ENCODE data around the gene APEH.

Gene APEH

GRCh38 chr3:49732597-49732996 lies 58.4 kb downstream of the APEH start:
- no peak for TF ChIP-seq ZFHX2 (tag by site-specific recombination; conservative IDR thresholded peaks at IDR 0.05)
- no peak for TF ChIP-seq IKZF3 (tag by site-specific recombination; IDR thresholded peaks at IDR 0.05)
- TF ChIP-seq ZIC2 (tag by site-specific recombination; IDR thresholded peaks at IDR 0.05), result no peak
- TF ChIP-seq ZNF560 (tag by site-specific recombination; IDR thresholded peaks at IDR 0.05; ENCODE audit: borderline replicate concordance), result no peak
- no peak for TF ChIP-seq ZNF704 (tag by site-specific recombination; IDR thresholded peaks at IDR 0.05)
- TF ChIP-seq ZNF169 (tag by site-specific recombination; IDR thresholded peaks at IDR 0.05), result no peak
- ChIA-PET POLR2A (interaction anchor here (0.6 to 1.0 kb wide), 2 partner anchors 9 to 672 kb away, joined by 3 to 4 read pairs; partner anchors contain the start of gene GMPPB), CTCF (interaction anchor here (0.6 kb wide), 1 partner anchor 166 kb away, joined by 5 read pairs; no protein-coding TSS in a partner anchor)
- Histone ChIP-seq H3K36me3 (ENCODE audit: control insufficient read depth in 2 of 2, insufficient read depth in 1 of 2, low read length in 2 of 2) (peaks cover 25 to 84% of the 10 kb centered on the region in 2 experiments; a peak in 2 of 3 replicates), H3K4me3 (ENCODE audit: low read depth, low read length) (no peak overlapping the region), H3K9me3 (ENCODE audit: control insufficient read depth, insufficient read depth, low read depth, low read length) (no peaks in the 10 kb centered on the region), H3K27ac (ENCODE audit: extremely low read depth, low read depth, low read length) (no peak overlapping the region), H3K4me1 (ENCODE audit: control insufficient read depth, insufficient read depth, low read length) (no peaks in the 10 kb centered on the region)

- Histone ChIP-seq H3K4me1 (ENCODE audit: control insufficient read depth, insufficient read depth, low read length) (no peaks in the 10 kb centered on the region), H3K36me3 (ENCODE audit: control insufficient read depth in 2 of 2, insufficient read depth in 1 of 2, low read length in 2 of 2) (peaks cover 25 to 84% of the 10 kb centered on the region in 2 experiments; a peak in 2 of 3 replicates), H3K27ac (ENCODE audit: extremely low read depth, low read depth, low read length) (no peak overlapping the region), H3K9me3 (ENCODE audit: control insufficient read depth, insufficient read depth, low read depth, low read length) (no peaks in the 10 kb centered on the region), H3K4me3 (ENCODE audit: low read depth, low read length) (no peak overlapping the region)
- CTCF ChIA-PET, result interaction anchor here (1.4 kb wide), 1 partner anchor 69 kb away, joined by 3 read pairs; no protein-coding TSS in a partner anchor
- TF ChIP-seq ZNF350 (tag by site-specific recombination; IDR thresholded peaks at IDR 0.05) (no peak), ZNF558 (tag by site-specific recombination; IDR thresholded peaks at IDR 0.05) (no peak), ZNF610 (tag by site-specific recombination; IDR thresholded peaks at IDR 0.05; ENCODE audit: borderline replicate concordance) (no peak), ZNF146 (tag by site-specific recombination; IDR thresholded peaks at IDR 0.05) (peak; percentile 75; the same call in 1 of the 2 replicates), MZF1 (tag by site-specific recombination; IDR thresholded peaks at IDR 0.05; ENCODE audit: borderline replicate concordance) (no peak), ZNF341 (tag by site-specific recombination; IDR thresholded peaks at IDR 0.05; ENCODE audit: low read depth) (no peak), PRDM6 (tag by site-specific recombination; IDR thresholded peaks at IDR 0.05) (no peak), ZNF624 (tag by site-specific recombination; IDR thresholded peaks at IDR 0.05) (no peak)
- POLR2A ChIA-PET, result interaction anchor here (0.6 kb wide), 2 partner anchors 60 to 849 kb away, joined by 3 to 5 read pairs; no protein-coding TSS in a partner anchor
Measured at GRCh38 chr3:49733551-49733950, 59.4 kb downstream of the APEH start.
